Karpas-422 (cell line): ENCODE results near the gene TRPM1. TPM values are rescaled to one million over a fixed set of nuclear protein-coding genes. Genes with fewer than 3 reads are reported as not detected.

Source experiments
- DNase-seq: peaks from one replicate; pipeline ENCODE4 v3.0.0-alpha.2; 2015
- H2AFZ ChIP-seq: fragments of 200-600 bp; sonication (generic); 2 replicates; pipeline ENCODE4 v1.6.1; 2014; ENCODE audit warnings: antibody characterized with exemption, low read length, mixed read lengths
- H3K27ac ChIP-seq: fragments of 200-600 bp; sonication (generic); 2 replicates; pipeline ENCODE4 v1.5.1; 2014; ENCODE audit warnings: mild to moderate bottlenecking, low read length, moderate library complexity
- H3K27me3 ChIP-seq: fragments of 200-600 bp; sonication (generic); 2 replicates; pipeline ENCODE4 v1.6.1; 2014; ENCODE audit warnings: low read length, mixed read lengths
- H3K36me3 ChIP-seq: fragments of 200-600 bp; sonication (generic); 2 replicates; pipeline ENCODE4 v1.6.1; 2014; ENCODE audit warnings: low read length, mixed read lengths; ENCODE audit not compliant: insufficient read depth
- H3K4me1 ChIP-seq: fragments of 200-600 bp; sonication (generic); 2 replicates; pipeline ENCODE4 v1.6.1; 2014; ENCODE audit warnings: mild to moderate bottlenecking, low read length, mixed read lengths
- H3K4me2 ChIP-seq: fragments of 200-600 bp; sonication (generic); 2 replicates; pipeline ENCODE4 v1.6.1; 2014; ENCODE audit warnings: low read length, low read depth, mild to moderate bottlenecking; ENCODE audit not compliant: poor library complexity, severe bottlenecking
- H3K4me3 ChIP-seq: fragments of 200-600 bp; sonication (generic); 2 replicates; pipeline ENCODE4 v1.5.1; 2014; ENCODE audit warnings: mild to moderate bottlenecking, antibody characterized with exemption, low read length, mixed read lengths
- H3K79me2 ChIP-seq: fragments of 200-600 bp; sonication (generic); 2 replicates; pipeline ENCODE4 v1.6.1; 2014; ENCODE audit warnings: mild to moderate bottlenecking, low read length, mixed read lengths
- H3K9ac ChIP-seq: fragments of 200-600 bp; sonication (generic); 2 replicates; pipeline ENCODE4 v1.6.0; 2014; ENCODE audit warnings: low read length
- H3K9me2 ChIP-seq: fragments of 200-600 bp; sonication (generic), shearing (Covaris generic); replicated peaks from 2 replicates; pipeline ENCODE4 v1.6.0; 2014; ENCODE audit warnings: mild to moderate bottlenecking, low read length, moderate library complexity; ENCODE audit not compliant: insufficient read depth
- H3K9me3 ChIP-seq: fragments of 300-700, 200-600 bp; sonication (generic); 2 replicates; pipeline ENCODE4 v1.6.1; 2014; ENCODE audit warnings: low read length, mixed read lengths
- H4K20me1 ChIP-seq: fragments of 200-600 bp; sonication (generic); 2 replicates; pipeline ENCODE4 v1.6.1; 2014; ENCODE audit warnings: mild to moderate bottlenecking, antibody characterized with exemption, low read length, low read depth; ENCODE audit not compliant: insufficient read depth
- total RNA-seq: library from RNA; depleted of rRNA; stranded (reverse); fragments of >200 nt; shearing (Covaris generic); gene quantifications from 2 replicates; pipeline ENCODE4 v1.2.3, GENCODE V29; 2014; ENCODE audit warnings: low replicate concordance

The TRPM1 gene
- total RNA-seq, 1 experiment from 2014 or later: not detected

DNA sequence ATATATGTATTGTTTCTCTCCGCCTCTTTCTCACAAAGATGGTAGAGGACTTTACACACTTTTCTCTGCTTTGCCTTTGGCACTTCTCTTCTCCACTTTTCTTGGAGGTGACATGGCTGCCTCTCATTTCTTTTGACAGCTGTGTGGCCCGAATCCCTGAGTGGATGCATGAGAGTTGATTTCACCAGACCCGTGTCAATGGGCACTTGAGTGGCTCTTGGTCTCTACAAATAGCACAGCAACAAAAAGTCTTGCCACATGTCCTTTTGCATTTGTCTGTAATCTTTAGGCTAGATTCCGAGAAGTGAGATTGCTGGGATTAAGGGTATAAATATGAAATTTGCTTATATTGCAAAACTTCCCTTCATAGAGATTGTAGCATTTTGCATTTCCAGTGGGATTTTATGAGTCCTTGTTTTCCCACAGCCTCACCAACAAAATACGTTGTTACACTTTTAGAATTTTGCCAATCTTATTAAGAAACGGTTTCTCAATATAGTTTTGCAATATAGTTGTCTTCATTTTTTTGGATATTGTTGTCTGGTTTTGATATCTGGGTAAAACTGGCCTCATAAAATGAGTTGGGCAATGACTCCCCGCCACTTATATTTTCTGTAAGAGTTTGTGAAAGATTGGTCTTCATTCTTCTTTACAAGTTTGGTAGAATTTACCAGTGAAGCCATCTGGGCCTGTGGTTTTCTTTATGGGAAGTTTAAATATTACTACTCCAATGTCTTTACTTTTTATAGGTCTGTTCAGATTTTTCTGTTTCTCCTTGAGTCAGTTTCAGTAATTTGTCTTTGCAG, 5.2 kb upstream of the TRPM1 start:
- Histone ChIP-seq H3K4me1 (no peaks in the 10 kb centered on the region), H3K4me3 (no peak overlapping the region), H3K9me2 (no peaks in the 10 kb centered on the region), H3K9me3 (no peaks in the 10 kb centered on the region), H3K9ac (no peak overlapping the region), H4K20me1 (no peaks in the 10 kb centered on the region), H3K27ac (no peak overlapping the region), H2AFZ (no peak overlapping the region), H3K79me2 (no peaks in the 10 kb centered on the region), H3K36me3 (no peaks in the 10 kb centered on the region), H3K4me2 (no peak overlapping the region), H3K27me3 (no peaks in the 10 kb centered on the region)
- no peak for DNase-seq

DNA sequence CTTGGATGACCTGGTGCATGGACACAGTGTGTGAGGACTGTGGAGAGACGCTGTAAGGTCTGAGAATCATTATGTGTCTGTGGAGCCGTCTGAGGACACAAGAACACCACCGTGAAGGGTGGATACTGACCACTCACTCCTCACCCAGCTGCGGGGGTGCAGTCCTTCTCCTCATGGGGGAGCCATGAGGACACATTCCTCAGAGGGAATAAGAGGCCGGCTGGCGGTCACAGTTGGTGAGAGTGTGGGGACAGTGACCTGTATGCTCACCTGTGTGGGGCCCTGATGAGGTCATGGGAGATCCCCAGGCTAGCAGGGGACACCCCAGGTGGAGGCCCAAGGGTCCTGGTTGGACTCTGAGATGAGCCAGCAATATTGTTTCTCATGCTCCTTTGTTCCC, 2.5 kb upstream of the TRPM1 start:
- Histone ChIP-seq H3K79me2 (no peaks in the 10 kb centered on the region), H3K4me3 (no peak overlapping the region), H3K4me1 (no peaks in the 10 kb centered on the region), H3K9me3 (no peaks in the 10 kb centered on the region), H3K27me3 (no peaks in the 10 kb centered on the region), H3K27ac (no peak overlapping the region), H3K9ac (no peak overlapping the region), H3K9me2 (no peaks in the 10 kb centered on the region), H4K20me1 (no peaks in the 10 kb centered on the region), H3K4me2 (no peak overlapping the region), H3K36me3 (no peaks in the 10 kb centered on the region), H2AFZ (no peak overlapping the region)
- DNase-seq: no peak

DNA sequence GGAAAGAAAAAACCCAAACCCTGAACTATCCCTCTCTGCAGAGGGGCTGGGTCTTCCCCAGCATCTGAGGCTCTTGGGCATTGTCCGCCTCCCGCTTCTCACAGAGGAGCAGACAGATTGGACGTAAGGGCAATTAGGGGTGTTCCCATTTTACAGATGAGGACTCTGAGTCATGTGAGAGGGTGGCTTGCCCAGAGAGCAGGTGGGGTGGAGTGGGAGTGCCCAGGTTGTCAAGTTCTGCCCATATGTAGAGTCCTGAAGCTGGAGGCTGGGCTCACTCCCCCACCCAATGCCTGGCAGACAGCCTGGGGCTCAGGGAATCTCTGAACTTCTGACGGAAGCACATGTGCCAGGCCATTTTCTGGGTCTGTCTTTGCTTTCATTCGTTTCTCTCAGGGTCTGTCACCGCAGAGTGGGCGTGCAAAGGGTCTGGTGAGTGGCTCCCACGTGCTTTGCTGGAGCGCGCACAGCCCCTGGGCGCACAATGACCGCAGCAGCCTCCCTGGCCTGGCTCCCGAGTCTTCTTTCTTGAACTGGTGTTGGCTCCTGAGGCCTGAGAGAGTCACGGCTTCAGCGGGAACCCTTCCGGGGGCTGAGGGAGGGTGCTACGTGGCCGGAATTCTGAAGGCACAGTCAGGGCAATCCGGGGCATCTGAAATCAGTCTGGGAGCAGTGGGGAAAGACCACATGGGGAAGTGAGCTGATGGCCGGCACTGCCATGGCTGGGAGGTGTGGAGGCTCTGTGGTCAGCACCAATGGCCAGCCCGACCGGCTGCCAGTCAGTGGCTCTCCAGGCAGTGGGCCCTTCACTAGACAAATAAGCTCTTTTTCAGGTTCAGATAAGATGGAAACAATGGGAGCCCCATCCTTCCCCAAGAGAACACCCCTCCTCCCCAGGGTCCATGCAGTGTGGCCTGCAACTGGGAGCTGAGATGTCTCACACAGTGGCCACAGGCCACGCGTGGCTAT, 1.1 kb upstream of the TRPM1 start:
- no peak for DNase-seq
- no peak overlapping the region for H3K27ac ChIP-seq
- no peak overlapping the region for H3K9ac ChIP-seq
- no peaks in the 10 kb centered on the region for H3K36me3 ChIP-seq
- H3K27me3 ChIP-seq: no peaks in the 10 kb centered on the region
- H3K4me2 ChIP-seq: no peak overlapping the region
- H3K4me3 ChIP-seq: no peak overlapping the region
- H2AFZ ChIP-seq: no peak overlapping the region
- no peaks in the 10 kb centered on the region for H3K9me2 ChIP-seq
- H3K4me1 ChIP-seq: no peaks in the 10 kb centered on the region
- H3K9me3 ChIP-seq: no peaks in the 10 kb centered on the region
- no peaks in the 10 kb centered on the region for H4K20me1 ChIP-seq
- H3K79me2 ChIP-seq: no peaks in the 10 kb centered on the region

DNA sequence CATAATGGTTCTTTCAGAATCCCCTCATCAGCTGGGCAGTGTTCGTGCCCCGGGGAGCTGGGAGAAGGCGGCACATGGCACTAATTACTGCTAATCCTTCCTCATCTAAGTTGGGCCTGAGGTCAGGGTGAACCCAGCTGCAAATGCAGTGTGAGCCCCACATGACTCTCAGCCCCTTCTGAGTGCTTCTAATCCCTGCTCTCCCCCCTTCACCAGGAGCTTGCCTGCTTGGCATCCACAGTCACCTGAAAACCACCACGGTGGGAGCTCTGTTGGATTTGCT, 455 bp upstream of the TRPM1 start:
- Histone ChIP-seq H3K36me3 (no peaks in the 10 kb centered on the region), H3K79me2 (no peaks in the 10 kb centered on the region), H3K4me1 (no peaks in the 10 kb centered on the region), H3K9ac (no peak overlapping the region), H3K4me2 (no peak overlapping the region), H2AFZ (no peak overlapping the region), H4K20me1 (no peaks in the 10 kb centered on the region), H3K27me3 (no peaks in the 10 kb centered on the region), H3K9me3 (no peaks in the 10 kb centered on the region), H3K4me3 (no peak overlapping the region), H3K27ac (no peak overlapping the region), H3K9me2 (no peaks in the 10 kb centered on the region)
- DNase-seq: no peak

DNA sequence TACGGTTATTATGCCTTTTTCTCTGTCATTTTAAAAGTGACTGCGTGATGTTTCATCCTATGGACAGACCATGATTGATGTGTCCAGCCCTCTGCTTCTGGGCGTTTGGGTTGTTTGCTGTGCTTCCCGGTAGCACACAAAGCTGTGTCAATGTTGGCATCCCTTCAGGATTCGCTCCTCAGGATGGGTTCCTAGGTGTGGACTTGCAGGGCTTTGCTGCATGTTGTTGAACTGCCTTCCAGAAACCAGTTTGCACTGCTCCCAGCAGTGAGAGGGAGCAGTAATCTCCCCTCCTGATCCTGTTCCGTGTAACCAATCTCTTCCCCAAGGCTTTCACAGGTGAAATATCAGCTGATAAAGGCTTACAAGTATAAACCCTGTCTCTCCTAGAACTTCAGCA, 787 bp downstream of the TRPM1 start:
- Histone ChIP-seq H3K9me3 (no peaks in the 10 kb centered on the region), H3K9me2 (no peaks in the 10 kb centered on the region), H3K36me3 (no peaks in the 10 kb centered on the region), H3K27ac (no peak overlapping the region), H4K20me1 (no peaks in the 10 kb centered on the region), H3K4me3 (no peak overlapping the region), H3K79me2 (no peaks in the 10 kb centered on the region), H2AFZ (no peak overlapping the region; the same call in 1 of the 2 replicates), H3K4me1 (no peaks in the 10 kb centered on the region), H3K9ac (no peak overlapping the region), H3K4me2 (no peak overlapping the region), H3K27me3 (no peaks in the 10 kb centered on the region)
- DNase-seq: no peak

DNA sequence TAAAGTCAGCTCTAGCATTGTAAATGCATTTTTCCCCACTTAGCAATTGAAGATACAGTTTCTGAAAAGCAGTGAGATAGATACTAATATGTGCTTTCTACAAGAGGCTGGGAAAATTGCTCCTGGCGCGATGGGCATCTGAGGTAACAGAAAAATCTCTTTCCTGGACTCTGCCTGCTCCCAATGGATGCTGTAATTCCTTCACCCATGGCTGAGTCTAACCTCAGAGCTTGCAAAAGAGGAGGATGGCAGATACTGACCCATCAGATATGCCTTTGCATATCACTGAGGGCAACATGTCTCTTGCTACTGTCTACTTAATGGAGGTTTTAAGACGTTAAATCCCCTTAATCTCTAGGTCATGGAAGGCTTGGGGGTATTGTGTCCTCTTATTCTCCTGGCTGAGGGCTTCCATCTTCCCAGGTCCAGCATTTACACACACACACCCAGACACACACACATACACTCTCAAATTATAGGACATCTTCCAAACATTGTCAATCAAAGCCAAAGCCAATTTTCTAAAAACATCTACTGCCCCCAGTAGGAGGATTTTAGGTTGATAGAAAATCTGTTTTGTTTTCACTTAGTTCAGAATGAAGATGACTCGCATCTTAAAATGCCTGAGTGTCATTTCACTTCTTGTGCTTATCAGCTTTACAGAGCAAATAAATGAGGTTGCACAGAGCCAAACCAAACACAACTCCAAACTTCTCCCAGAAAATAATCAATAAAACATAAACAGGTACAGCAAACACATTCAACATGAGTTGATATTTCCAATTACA, 2.4 kb downstream of the TRPM1 start:
- no peaks in the 10 kb centered on the region for H3K9me3 ChIP-seq
- no peak overlapping the region for H3K27ac ChIP-seq
- no peaks in the 10 kb centered on the region for H3K27me3 ChIP-seq
- no peaks in the 10 kb centered on the region for H4K20me1 ChIP-seq
- H3K4me3 ChIP-seq: no peak overlapping the region
- no peaks in the 10 kb centered on the region for H3K4me1 ChIP-seq
- H3K9me2 ChIP-seq: no peaks in the 10 kb centered on the region
- H2AFZ ChIP-seq: no peak overlapping the region
- H3K4me2 ChIP-seq: no peak overlapping the region
- no peak overlapping the region for H3K9ac ChIP-seq
- no peaks in the 10 kb centered on the region for H3K79me2 ChIP-seq
- DNase-seq: no peak
- no peaks in the 10 kb centered on the region for H3K36me3 ChIP-seq

DNA sequence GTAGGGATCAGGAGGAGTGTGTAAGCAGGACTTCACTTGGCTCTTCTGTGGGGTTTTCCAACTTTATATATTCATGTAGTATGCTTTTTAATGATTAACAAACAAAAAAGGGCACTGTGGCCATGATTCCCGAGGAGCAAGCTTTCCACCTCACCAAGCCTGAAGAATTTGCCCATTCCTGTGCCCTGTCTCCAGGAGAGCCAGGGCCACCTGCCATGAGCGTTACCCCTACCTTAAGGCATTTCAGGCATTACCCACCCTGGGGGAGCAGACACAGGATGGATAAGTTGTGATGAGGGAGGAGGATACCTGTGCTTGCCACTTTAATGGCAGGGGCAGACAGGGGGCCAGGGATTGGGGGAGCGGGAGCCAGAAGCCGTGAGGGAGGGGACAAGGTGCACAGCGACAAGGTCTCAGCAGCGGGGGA, 3.0 kb downstream of the TRPM1 start:
- no peak overlapping the region for H3K4me3 ChIP-seq
- H4K20me1 ChIP-seq: no peaks in the 10 kb centered on the region
- no peaks in the 10 kb centered on the region for H3K9me2 ChIP-seq
- no peaks in the 10 kb centered on the region for H3K36me3 ChIP-seq
- no peak overlapping the region for H3K27ac ChIP-seq
- no peaks in the 10 kb centered on the region for H3K27me3 ChIP-seq
- DNase-seq: no peak
- H3K79me2 ChIP-seq: no peaks in the 10 kb centered on the region
- no peaks in the 10 kb centered on the region for H3K4me1 ChIP-seq
- H3K9ac ChIP-seq: no peak overlapping the region
- no peaks in the 10 kb centered on the region for H3K9me3 ChIP-seq
- no peak overlapping the region for H3K4me2 ChIP-seq
- H2AFZ ChIP-seq: no peak overlapping the region

DNA sequence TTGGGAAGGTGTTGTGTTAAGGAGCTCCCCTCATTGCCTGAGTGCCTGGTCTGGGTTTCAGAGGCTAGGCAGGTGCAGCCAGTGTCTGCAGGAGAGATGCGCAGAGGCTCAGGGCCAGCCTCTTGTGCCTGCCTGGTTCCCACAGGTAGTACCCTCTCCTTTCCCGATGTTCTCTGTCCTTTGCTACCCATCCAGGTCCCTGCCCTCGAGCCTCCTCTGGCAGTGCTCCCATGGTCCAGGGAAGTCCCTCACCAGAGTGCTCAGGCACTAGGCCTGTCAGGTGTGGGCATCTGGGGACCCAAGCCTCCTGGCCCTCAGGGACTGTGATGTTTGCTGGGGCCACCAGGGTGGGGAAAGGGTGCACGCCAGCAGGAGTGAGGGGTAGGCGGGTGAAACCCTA, 5.0 kb downstream of the TRPM1 start:
- no peaks in the 10 kb centered on the region for H3K36me3 ChIP-seq
- no peak overlapping the region for H3K27ac ChIP-seq
- no peak overlapping the region for H3K4me2 ChIP-seq
- no peak overlapping the region for H3K4me3 ChIP-seq
- H3K9ac ChIP-seq: no peak overlapping the region
- no peak overlapping the region for H2AFZ ChIP-seq
- H3K9me2 ChIP-seq: no peaks in the 10 kb centered on the region
- no peaks in the 10 kb centered on the region for H3K4me1 ChIP-seq
- no peaks in the 10 kb centered on the region for H4K20me1 ChIP-seq
- no peak for DNase-seq
- H3K79me2 ChIP-seq: no peaks in the 10 kb centered on the region
- H3K27me3 ChIP-seq: no peaks in the 10 kb centered on the region
- H3K9me3 ChIP-seq: no peaks in the 10 kb centered on the region
